Activated T-cell treated with anti-CD3 and anti-CD28 coated beads for 4 hours (primary cell): ENCODE measurements around the gene TBCD.

Source experiments
- DNase-seq: peaks from one replicate; pipeline ENCODE4 v3.0.0-alpha.2; 2020

TBCD gene

GRCh38 chr17:82927661-82928601 is 176.1 kb downstream of the TBCD start:
- no peak for DNase-seq

GRCh38 chr17:82929011-82929622 is 177.3 kb downstream of the TBCD start:
- DNase-seq = no peak

- DNase-seq = no peak
Observed at GRCh38 chr17:82929676-82930042, 177.8 kb downstream of the TBCD start.

GRCh38 chr17:82930043-82930923 is 178.4 kb downstream of the TBCD start:
- DNase-seq = no peak

- no peak for DNase-seq
Observed at GRCh38 chr17:82930924-82931698, 179.2 kb downstream of the TBCD start.

- DNase-seq = no peak
Observed at GRCh38 chr17:82931699-82932517, 180.0 kb downstream of the TBCD start.

GRCh38 chr17:82932518-82933310 is 180.8 kb downstream of the TBCD start:
- DNase-seq = no peak

- no peak for DNase-seq
Observed at GRCh38 chr17:82933911-82934310, 182.0 kb downstream of the TBCD start.

GRCh38 chr17:82935966-82936767 is 184.3 kb downstream of the TBCD start:
- no peak for DNase-seq

GRCh38 chr17:82936768-82937171 is 184.9 kb downstream of the TBCD start:
- no peak for DNase-seq

- no peak for DNase-seq
Observed at GRCh38 chr17:82937411-82938371, 185.8 kb downstream of the TBCD start.

- DNase-seq = no peak
Observed at GRCh38 chr17:82938486-82938872, 186.6 kb downstream of the TBCD start.

GRCh38 chr17:82938873-82939620 is 187.2 kb downstream of the TBCD start:
- DNase-seq = no peak

- DNase-seq = no peak
Observed at GRCh38 chr17:82939621-82940135, 187.8 kb downstream of the TBCD start.

GRCh38 chr17:82940226-82941020 is 188.6 kb downstream of the TBCD start:
- no peak for DNase-seq
